Measurements from ENCODE around the gene PKP1.

Gene PKP1

DNA sequence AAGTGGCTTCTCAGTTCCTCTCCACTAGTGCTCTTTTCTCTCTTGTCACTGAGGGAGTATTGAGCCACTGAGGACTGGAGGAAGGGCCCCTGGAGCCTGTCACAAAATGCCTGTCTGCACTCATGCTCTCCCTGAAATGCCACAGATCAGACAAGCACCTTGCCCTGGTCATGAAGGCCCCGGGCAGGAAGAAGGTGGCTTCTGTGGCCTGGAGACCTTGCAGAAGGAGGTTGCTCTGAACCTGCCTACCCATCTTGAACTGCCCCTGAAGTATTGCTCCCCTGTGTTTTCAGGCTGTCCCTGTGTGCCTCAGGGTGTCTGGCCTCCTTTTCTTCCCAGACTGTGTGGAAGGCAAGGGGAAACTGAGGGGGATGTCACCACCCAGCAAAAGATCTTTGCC is 3.1 kb downstream of the PKP1 start:
- WGBS (ENCODE audit: extremely low coverage, insufficient coverage, low lambda C conversion rate), result no CpG with 5 or more reads among the region's 1 CpG
- no peak for DNase-seq
- no peak overlapping the region for H3K27ac ChIP-seq (ENCODE audit: low read depth, low read length)

DNA sequence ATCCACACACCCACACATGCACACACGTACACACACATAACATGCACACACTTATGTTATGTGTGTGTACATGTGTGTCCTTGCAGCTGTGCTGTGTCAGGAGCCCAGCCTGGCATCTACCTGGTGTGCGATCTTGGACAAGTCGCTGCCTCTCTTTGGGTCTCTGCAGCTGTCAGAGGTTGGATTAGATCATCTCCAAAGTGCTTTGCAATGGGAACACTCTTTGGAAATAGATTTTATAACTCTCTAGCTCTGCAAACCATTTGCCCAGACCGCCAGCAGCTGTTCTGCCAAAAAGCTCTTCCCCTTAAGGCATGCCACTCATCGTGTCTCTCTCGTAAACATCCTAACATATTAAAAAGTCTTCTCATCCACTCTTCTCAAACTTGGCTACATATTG is 4.7 kb downstream of the PKP1 start:
- H3K79me1 ChIP-seq (ENCODE audit: low read length), result no peaks in the 10 kb centered on the region

More for the DNA sequence above, 3.1 kb downstream of the PKP1 start:
- H3K4ac ChIP-seq (ENCODE audit: low read depth, low read length), result no peak overlapping the region
- H3K18ac ChIP-seq (ENCODE audit: low read length), result no peak overlapping the region
- no peak overlapping the region for H2BK15ac ChIP-seq (replicated peaks; ENCODE audit: low read depth)
- H2BK120ac ChIP-seq (ENCODE audit: low read depth, low read length), result no peak overlapping the region
- H3K79me2 ChIP-seq (ENCODE audit: control insufficient read depth, insufficient read depth, low read length), result no peaks in the 10 kb centered on the region
- no peaks in the 10 kb centered on the region for H3K36me3 ChIP-seq (ENCODE audit: control insufficient read depth, insufficient read depth, low read length)
- peaks cover 5% of the 10 kb centered on the region for H3K27me3 ChIP-seq (ENCODE audit: insufficient read depth, low read length, poor library complexity)
- no peaks in the 10 kb centered on the region for H3K4me1 ChIP-seq (ENCODE audit: control insufficient read depth, low read depth, low read length)
- H3K23ac ChIP-seq (ENCODE audit: low read length), result no peak overlapping the region
- H2AK5ac ChIP-seq (ENCODE audit: low read length), result no peak overlapping the region
- no peak overlapping the region for H4K5ac ChIP-seq (ENCODE audit: low read length)
- no peak overlapping the region for H2BK5ac ChIP-seq (ENCODE audit: low read length)
- no peak overlapping the region for H3K9ac ChIP-seq (ENCODE audit: low read length)
- H3K56ac ChIP-seq (ENCODE audit: low read length), result no peak overlapping the region
- no peaks in the 10 kb centered on the region for H3K79me1 ChIP-seq (ENCODE audit: low read length)
- H3K4me2 ChIP-seq (ENCODE audit: low read length), result no peak overlapping the region
- no peak overlapping the region for H3K4me3 ChIP-seq (ENCODE audit: low read length)
- no peak overlapping the region for H4K8ac ChIP-seq (ENCODE audit: low read depth, low read length)

DNA sequence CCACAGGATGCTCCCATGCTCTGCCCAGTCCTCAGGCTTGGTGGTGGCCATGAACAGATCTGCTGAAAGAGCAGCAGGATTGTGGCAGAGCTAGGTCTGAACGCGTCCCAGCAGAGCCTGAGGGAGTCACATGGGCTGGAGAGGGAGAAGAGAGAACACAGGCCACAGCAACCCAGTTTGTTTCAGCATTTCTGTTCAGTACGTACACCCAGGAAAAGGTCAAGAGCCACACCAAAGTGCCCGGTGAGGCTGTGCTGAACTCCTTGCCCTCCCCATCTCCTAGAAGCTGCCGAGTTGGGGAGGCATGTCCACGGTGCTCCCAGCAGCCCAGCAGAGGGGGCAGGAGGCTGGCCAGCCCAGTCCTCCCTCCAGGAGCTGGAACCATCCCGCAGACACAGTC is 5.5 kb downstream of the PKP1 start:
- H3K4me1 ChIP-seq (ENCODE audit: control insufficient read depth, low read depth, low read length), result no peaks in the 10 kb centered on the region
- H4K5ac ChIP-seq (ENCODE audit: low read length), result no peak overlapping the region
- H4K8ac ChIP-seq (ENCODE audit: low read depth, low read length), result no peak overlapping the region
- H2BK15ac ChIP-seq (replicated peaks; ENCODE audit: low read depth), result no peak overlapping the region
- H2AK5ac ChIP-seq (ENCODE audit: low read length), result no peak overlapping the region
- no peak overlapping the region for H3K4me3 ChIP-seq (ENCODE audit: low read length)
- H3K27me3 ChIP-seq (ENCODE audit: insufficient read depth, low read length, poor library complexity), result peaks cover under 1% of the 10 kb centered on the region
- no peak overlapping the region for H3K56ac ChIP-seq (ENCODE audit: low read length)
- H3K23ac ChIP-seq (ENCODE audit: low read length), result no peak overlapping the region
- no peak overlapping the region for H3K18ac ChIP-seq (ENCODE audit: low read length)
- no peak overlapping the region for H3K4ac ChIP-seq (ENCODE audit: low read depth, low read length)
- no CpG with 5 or more reads among the region's 7 CpGs for WGBS (ENCODE audit: extremely low coverage, insufficient coverage, low lambda C conversion rate)
- no peaks in the 10 kb centered on the region for H3K79me2 ChIP-seq (ENCODE audit: control insufficient read depth, insufficient read depth, low read length)
- H3K79me1 ChIP-seq (ENCODE audit: low read length), result no peaks in the 10 kb centered on the region
- no peaks in the 10 kb centered on the region for H3K36me3 ChIP-seq (ENCODE audit: control insufficient read depth, insufficient read depth, low read length)
- no peak overlapping the region for H3K4me2 ChIP-seq (ENCODE audit: low read length)
- no peak overlapping the region for H2BK120ac ChIP-seq (ENCODE audit: low read depth, low read length)
- H2BK5ac ChIP-seq (ENCODE audit: low read length), result no peak overlapping the region
- DNase-seq, result no peak
- H3K27ac ChIP-seq (ENCODE audit: low read depth, low read length), result no peak overlapping the region
- H3K9ac ChIP-seq (ENCODE audit: low read length), result no peak overlapping the region

More for the DNA sequence above, 4.7 kb downstream of the PKP1 start:
- Histone ChIP-seq H3K9ac (ENCODE audit: low read length) (no peak overlapping the region), H3K4me3 (ENCODE audit: low read length) (no peak overlapping the region), H2BK5ac (ENCODE audit: low read length) (no peak overlapping the region), H3K4me1 (ENCODE audit: control insufficient read depth, low read depth, low read length) (no peaks in the 10 kb centered on the region), H2AK5ac (ENCODE audit: low read length) (no peak overlapping the region), H3K79me2 (ENCODE audit: control insufficient read depth, insufficient read depth, low read length) (no peaks in the 10 kb centered on the region), H3K56ac (ENCODE audit: low read length) (no peak overlapping the region), H2BK15ac (replicated peaks; ENCODE audit: low read depth) (no peak overlapping the region), H2BK120ac (ENCODE audit: low read depth, low read length) (no peak overlapping the region), H3K27ac (ENCODE audit: low read depth, low read length) (no peak overlapping the region), H3K23ac (ENCODE audit: low read length) (no peak overlapping the region), H4K8ac (ENCODE audit: low read depth, low read length) (no peak overlapping the region), H3K27me3 (ENCODE audit: insufficient read depth, low read length, poor library complexity) (peaks cover 2% of the 10 kb centered on the region), H3K4ac (ENCODE audit: low read depth, low read length) (no peak overlapping the region), H3K18ac (ENCODE audit: low read length) (no peak overlapping the region), H3K36me3 (ENCODE audit: control insufficient read depth, insufficient read depth, low read length) (no peaks in the 10 kb centered on the region), H4K5ac (ENCODE audit: low read length) (no peak overlapping the region), H3K4me2 (ENCODE audit: low read length) (no peak overlapping the region)
- no CpG with 5 or more reads among the region's 6 CpGs for WGBS (ENCODE audit: extremely low coverage, insufficient coverage, low lambda C conversion rate)
- no peak for DNase-seq

DNA sequence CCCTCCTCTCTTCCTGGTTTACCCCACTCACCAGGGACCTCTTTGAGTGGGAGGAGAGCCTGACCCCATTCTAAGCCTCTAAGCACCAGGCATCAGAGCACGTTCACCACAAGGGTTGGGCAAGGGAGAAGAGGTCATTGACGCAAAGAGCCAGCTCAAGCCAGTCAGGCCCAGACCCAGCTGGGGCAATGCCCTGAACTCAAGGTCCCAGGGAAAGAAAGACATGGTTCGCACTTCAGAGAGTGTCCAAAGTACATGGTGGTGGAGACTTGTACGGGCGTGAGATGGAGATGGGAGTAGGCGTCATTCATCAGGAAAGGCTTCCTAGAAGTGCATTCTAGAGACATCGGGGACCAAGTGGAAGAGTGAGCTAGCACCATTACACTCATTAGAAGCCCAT is 7.2 kb downstream of the PKP1 start:
- H3K23ac ChIP-seq (ENCODE audit: low read length), result no peak overlapping the region
- H3K56ac ChIP-seq (ENCODE audit: low read length), result no peak overlapping the region
- DNase-seq, result no peak
- H3K4me2 ChIP-seq (ENCODE audit: low read length), result no peak overlapping the region
- H2BK5ac ChIP-seq (ENCODE audit: low read length), result no peak overlapping the region
- no peaks in the 10 kb centered on the region for H3K79me1 ChIP-seq (ENCODE audit: low read length)
- no peak overlapping the region for H4K8ac ChIP-seq (ENCODE audit: low read depth, low read length)
- H3K27me3 ChIP-seq (ENCODE audit: insufficient read depth, low read length, poor library complexity), result no peaks in the 10 kb centered on the region
- no peak overlapping the region for H3K4me3 ChIP-seq (ENCODE audit: low read length)
- H3K27ac ChIP-seq (ENCODE audit: low read depth, low read length), result no peak overlapping the region
- no peaks in the 10 kb centered on the region for H3K79me2 ChIP-seq (ENCODE audit: control insufficient read depth, insufficient read depth, low read length)
- no CpG with 5 or more reads among the region's 7 CpGs for WGBS (ENCODE audit: extremely low coverage, insufficient coverage, low lambda C conversion rate)
- H3K18ac ChIP-seq (ENCODE audit: low read length), result no peak overlapping the region
- H3K9ac ChIP-seq (ENCODE audit: low read length), result no peak overlapping the region
- H2BK15ac ChIP-seq (replicated peaks; ENCODE audit: low read depth), result no peak overlapping the region
- H2BK120ac ChIP-seq (ENCODE audit: low read depth, low read length), result no peak overlapping the region
- no peak overlapping the region for H2AK5ac ChIP-seq (ENCODE audit: low read length)
- no peaks in the 10 kb centered on the region for H3K4me1 ChIP-seq (ENCODE audit: control insufficient read depth, low read depth, low read length)
- H3K4ac ChIP-seq (ENCODE audit: low read depth, low read length), result no peak overlapping the region
- H4K5ac ChIP-seq (ENCODE audit: low read length), result no peak overlapping the region
- H3K36me3 ChIP-seq (ENCODE audit: control insufficient read depth, insufficient read depth, low read length), result no peaks in the 10 kb centered on the region

DNA sequence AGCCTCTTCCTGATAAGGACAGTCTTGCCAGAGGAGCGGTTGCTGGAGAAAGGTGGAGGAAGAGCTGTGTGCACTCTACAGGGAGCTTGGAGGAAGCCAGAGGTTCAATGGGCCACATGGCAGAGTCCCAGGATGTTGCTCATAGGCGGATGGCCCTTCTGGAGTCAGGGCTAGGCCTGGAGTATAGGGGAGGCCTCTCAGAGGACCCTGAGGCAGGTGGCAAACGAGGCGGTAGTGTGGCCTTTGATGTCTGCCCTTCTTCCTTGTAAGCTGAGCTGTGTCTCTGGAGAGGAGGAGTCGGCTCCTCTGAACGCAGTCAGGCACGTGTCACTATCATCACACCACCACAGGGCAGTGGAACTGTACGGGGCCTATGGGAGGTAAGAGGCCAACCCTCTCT is 8.6 kb downstream of the PKP1 start:
- Histone ChIP-seq H2BK120ac (ENCODE audit: low read depth, low read length) (no peak overlapping the region), H3K36me3 (ENCODE audit: control insufficient read depth, insufficient read depth, low read length) (no peaks in the 10 kb centered on the region), H3K4me1 (ENCODE audit: control insufficient read depth, low read depth, low read length) (no peaks in the 10 kb centered on the region), H4K8ac (ENCODE audit: low read depth, low read length) (no peak overlapping the region), H3K27me3 (ENCODE audit: insufficient read depth, low read length, poor library complexity) (no peaks in the 10 kb centered on the region), H2BK15ac (replicated peaks; ENCODE audit: low read depth) (no peak overlapping the region), H3K4ac (ENCODE audit: low read depth, low read length) (no peak overlapping the region), H3K9ac (ENCODE audit: low read length) (no peak overlapping the region), H3K23ac (ENCODE audit: low read length) (no peak overlapping the region), H4K5ac (ENCODE audit: low read length) (no peak overlapping the region), H2AK5ac (ENCODE audit: low read length) (no peak overlapping the region), H3K27ac (ENCODE audit: low read depth, low read length) (no peak overlapping the region), H3K56ac (ENCODE audit: low read length) (no peak overlapping the region), H3K18ac (ENCODE audit: low read length) (no peak overlapping the region), H2BK5ac (ENCODE audit: low read length) (no peak overlapping the region), H3K79me1 (ENCODE audit: low read length) (no peaks in the 10 kb centered on the region), H3K79me2 (ENCODE audit: control insufficient read depth, insufficient read depth, low read length) (no peaks in the 10 kb centered on the region), H3K4me2 (ENCODE audit: low read length) (no peak overlapping the region), H3K4me3 (ENCODE audit: low read length) (no peak overlapping the region)
- DNase-seq, result no peak
- WGBS (ENCODE audit: extremely low coverage, insufficient coverage, low lambda C conversion rate), result no CpG with 5 or more reads among the region's 8 CpGs

DNA sequence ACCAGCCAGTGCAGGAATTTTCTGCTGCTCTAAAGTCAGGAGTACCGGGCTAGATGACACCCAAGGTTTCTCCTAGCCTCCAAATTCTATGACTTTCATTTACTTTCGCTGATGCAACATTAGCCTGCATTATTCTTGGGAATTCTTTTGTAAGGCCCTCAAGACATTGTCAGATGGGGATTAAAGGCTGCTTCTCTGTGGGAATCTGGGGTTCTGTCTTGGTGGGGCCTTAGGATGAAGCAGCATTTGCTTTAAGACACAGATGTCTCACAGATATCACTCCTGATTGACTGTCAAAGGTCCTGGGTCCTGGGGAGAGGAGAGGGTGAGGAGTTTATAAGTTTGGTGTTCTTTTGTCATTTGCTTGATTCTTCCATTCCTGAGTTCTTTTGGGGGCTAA is 11.6 kb downstream of the PKP1 start:
- no peak for DNase-seq
- Histone ChIP-seq H3K9ac (ENCODE audit: low read length) (no peak overlapping the region), H3K18ac (ENCODE audit: low read length) (no peak overlapping the region), H3K36me3 (ENCODE audit: control insufficient read depth, insufficient read depth, low read length) (no peaks in the 10 kb centered on the region), H2BK5ac (ENCODE audit: low read length) (no peak overlapping the region), H3K27me3 (ENCODE audit: insufficient read depth, low read length, poor library complexity) (no peaks in the 10 kb centered on the region), H3K79me2 (ENCODE audit: control insufficient read depth, insufficient read depth, low read length) (no peaks in the 10 kb centered on the region), H2AK5ac (ENCODE audit: low read length) (no peak overlapping the region), H4K8ac (ENCODE audit: low read depth, low read length) (no peak overlapping the region), H4K5ac (ENCODE audit: low read length) (no peak overlapping the region), H2BK15ac (replicated peaks; ENCODE audit: low read depth) (no peak overlapping the region), H2BK120ac (ENCODE audit: low read depth, low read length) (no peak overlapping the region), H3K23ac (ENCODE audit: low read length) (no peak overlapping the region), H3K4me3 (ENCODE audit: low read length) (no peak overlapping the region), H3K56ac (ENCODE audit: low read length) (no peak overlapping the region), H3K79me1 (ENCODE audit: low read length) (no peaks in the 10 kb centered on the region), H3K4ac (ENCODE audit: low read depth, low read length) (no peak overlapping the region), H3K4me2 (ENCODE audit: low read length) (no peak overlapping the region), H3K4me1 (ENCODE audit: control insufficient read depth, low read depth, low read length) (no peaks in the 10 kb centered on the region), H3K27ac (ENCODE audit: low read depth, low read length) (no peak overlapping the region)
- WGBS (ENCODE audit: extremely low coverage, insufficient coverage, low lambda C conversion rate), result no CpG with 5 or more reads among the region's 2 CpGs
